ENCODE data around the gene HECTD3.
"Not testable (repeated sequence)": the region's sequence is repeated elsewhere in the genome, so short reads cannot be mapped to it uniquely, and the experiment has no call there.

The HECTD3 gene

GRCh38 chr1:44985747-44986359, 25.3 kb downstream of the HECTD3 start:
- no peak for DNase-seq

- not testable (repeated sequence) for DNase-seq
These were observed 33.8 kb downstream of the HECTD3 start for GRCh38 chr1:44977372-44977771.

GRCh38 chr1:44976252-44976651, 34.9 kb downstream of the HECTD3 start:
- DNase-seq, result no peak

GRCh38 chr1:44973645-44974044, 37.5 kb downstream of the HECTD3 start:
- no peak for DNase-seq

GRCh38 chr1:44970317-44970716, 40.8 kb downstream of the HECTD3 start:
- DNase-seq, result no peak

GRCh38 chr1:44964396-44964795, 46.7 kb downstream of the HECTD3 start:
- no peak for DNase-seq

GRCh38 chr1:44962729-44963128, 48.4 kb downstream of the HECTD3 start:
- DNase-seq, result no peak

- not testable (repeated sequence) for DNase-seq
These were observed 49.1 kb downstream of the HECTD3 start for GRCh38 chr1:44962022-44962421.

- DNase-seq, result not testable (repeated sequence)
These were observed 53.6 kb downstream of the HECTD3 start for GRCh38 chr1:44957566-44957965.

GRCh38 chr1:44956077-44956476, 55.0 kb downstream of the HECTD3 start:
- not testable (repeated sequence) for DNase-seq

Data from right hindlimb (tissue), 1 donor.